Stimulated activated CD8-positive, alpha-beta memory T cell treated with anti-CD3 and anti-CD28 coated beads, Interleukin-15, amount 100 ng/mL, for 24 hours (primary cell): ENCODE measurements around the gene COL27A1.

Experiments
- DNase-seq: peaks from one replicate; pipeline ENCODE4 v3.0.0-alpha.2; 2020; ENCODE audit warnings: low read depth

Gene COL27A1

DNA sequence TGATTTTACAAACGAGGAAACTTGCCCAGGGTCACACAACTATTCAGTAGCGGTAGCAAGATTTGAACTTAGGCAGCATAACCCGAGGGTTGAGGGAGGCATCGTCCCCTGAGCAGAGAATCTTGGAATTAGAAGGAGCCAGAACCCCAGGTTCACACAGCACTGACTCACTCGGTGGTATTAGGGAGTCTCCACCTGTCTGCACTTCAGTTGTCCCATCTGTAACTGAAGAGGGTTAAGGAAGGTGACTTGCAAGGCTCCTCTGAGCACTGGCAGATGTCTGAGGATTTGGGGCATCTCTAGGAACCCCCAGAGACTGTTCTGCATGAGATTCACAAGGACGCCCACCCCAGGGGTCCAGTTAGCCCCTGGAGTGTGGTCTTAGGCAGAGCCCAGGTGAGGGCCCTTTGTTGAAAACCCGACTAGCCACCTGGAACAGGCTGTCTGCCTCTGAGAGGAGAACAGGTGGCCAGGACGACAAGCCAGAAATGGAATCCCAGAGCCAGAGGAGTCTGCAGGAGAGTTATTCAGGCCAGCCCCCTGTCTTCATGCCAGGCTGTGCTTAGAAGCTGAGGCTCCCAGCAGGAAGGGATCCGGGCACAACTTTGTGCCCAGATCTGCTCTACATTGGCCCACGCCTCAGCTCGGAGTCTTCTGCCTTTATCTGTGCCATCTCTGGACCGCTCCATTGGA, 117.5 kb downstream of the COL27A1 start:
- no peak for DNase-seq

DNA sequence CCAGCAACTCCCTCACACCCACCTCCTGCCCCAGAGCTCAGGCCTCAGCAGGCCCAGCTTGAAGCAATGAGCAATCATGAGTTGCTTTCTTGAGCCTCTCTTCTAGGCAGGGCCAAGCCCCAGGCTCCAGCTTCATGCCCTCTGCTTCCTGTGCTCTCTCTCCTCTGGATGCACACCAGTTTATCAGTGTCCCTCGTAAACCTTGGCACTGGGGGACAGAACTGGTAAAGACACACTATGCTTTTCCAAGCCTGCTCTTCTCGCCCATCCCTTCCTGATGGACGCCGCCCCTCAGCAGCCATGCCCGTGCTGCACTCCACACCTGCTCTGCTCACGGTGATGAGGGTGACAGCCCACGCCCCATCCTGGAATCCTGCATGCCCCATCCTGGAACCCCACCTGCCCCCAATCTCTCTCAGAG, 118.1 kb downstream of the COL27A1 start:
- DNase-seq: no peak

DNA sequence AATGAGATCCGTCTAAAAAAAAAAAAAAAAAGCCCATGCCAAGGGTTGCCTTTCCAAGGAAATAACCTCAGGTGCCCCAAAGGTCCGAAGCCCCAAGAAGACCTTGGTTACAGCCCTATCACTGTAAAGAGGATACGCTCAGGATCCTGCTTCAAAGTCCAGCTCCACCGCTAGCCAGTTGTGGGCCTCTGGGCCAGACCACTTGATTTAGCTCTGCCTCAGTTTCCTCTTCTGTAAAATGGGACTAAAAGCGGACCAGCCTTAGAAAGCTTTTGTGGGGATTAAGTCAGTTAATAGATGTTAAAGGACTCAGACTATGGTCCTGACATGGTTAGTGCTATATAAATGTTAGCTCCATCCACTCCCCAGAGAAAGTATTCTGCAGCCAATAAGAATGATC, 118.9 kb downstream of the COL27A1 start:
- no peak for DNase-seq

DNA sequence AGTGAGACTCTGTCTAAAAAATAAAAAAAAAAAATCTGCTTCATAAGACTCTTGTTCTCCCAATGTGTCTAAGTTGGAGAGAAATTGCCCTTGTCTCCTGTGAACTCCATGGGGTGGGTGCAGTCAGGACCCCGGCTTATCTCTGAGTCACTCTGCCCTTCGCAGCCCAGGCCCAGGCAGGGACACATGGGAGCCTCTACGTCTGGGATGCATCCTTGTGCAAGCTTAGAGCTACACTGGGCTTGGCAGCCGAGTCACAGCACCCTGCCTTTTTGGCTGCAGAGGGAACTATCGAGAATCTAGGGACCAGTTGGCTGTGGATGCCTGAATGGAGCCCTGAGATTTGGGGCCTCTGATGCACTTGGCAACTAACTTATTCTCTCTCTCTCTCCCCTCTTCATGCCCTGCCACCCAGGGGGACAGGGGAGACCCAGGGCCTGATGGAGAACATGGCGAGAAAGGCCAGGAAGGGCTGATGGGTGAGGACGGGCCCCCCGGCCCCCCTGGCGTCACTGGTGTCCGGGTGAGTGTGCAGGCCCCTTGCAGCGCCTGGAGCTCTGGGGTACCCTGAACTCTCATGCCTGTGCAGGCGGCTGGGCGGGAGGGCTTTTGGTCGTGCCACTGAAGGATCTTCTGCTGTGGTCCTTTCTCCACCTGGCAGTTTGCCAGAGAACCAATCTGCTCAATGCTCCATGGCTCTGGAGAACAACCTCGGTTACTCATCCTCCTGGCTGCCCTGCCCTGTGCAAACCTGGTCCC, 120.1 kb downstream of the COL27A1 start:
- DNase-seq: no peak

DNA sequence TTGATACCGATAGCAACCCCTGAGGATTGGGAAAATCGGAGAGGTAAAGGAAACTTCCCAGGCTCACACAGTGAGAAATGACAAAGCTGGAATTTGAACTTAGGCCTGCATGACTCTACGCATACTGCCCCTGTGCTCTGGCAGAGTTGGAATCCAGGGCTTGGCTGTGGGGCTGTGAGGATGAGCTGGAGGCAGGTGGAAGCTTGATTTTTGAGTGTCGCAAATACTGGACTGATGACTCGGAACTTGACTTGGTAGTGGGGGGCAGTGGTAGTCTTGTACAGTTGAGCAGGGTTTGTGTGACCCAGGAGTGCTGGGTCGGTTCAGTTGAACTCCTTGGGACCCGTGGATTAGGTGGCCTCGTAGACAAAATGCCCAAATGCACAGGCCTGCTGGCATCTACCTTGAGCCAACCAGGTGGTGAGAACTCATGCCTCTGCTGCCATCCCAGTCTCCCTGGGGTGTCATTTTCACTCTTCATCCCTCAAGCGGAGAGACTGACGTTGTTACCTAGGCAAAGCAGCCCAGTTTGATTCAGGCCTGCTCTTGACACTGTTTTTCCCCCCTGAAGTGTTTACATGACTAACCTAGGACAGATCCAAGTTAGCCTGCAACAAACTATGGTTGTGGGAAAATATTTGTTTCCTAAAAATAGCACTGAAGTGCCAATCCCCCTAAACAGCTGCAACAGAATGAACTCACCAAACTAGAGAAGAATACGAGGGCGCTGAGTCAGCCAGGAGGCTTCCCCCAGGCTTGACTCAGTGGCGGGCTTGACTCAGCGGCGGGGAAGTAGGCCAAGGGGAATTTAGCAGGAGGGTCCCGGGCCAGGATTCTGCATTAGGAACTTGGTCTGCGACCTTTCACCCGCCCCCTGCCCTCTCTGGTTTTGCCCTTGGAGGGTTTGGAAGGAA, 121.8 kb downstream of the COL27A1 start:
- DNase-seq: no peak

DNA sequence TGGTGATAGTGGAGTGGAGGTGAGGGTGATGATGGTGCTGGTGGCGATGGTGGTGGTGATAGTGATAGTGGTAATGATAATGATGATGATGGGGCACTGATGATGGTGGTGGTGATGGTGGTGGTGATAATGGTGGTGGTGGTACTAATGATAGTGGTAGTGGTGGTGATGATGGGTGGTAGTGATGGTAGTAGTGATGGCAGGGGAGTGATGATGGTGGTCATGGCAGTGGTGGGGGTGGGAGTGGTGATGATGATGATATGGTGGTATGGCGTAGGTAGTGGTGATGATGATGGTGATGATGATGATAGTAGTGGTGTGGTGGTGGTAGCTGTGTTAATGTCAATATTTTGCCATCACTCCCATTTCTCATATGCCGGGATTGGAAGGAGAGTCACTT, 123.0 kb downstream of the COL27A1 start:
- no peak for DNase-seq

DNA sequence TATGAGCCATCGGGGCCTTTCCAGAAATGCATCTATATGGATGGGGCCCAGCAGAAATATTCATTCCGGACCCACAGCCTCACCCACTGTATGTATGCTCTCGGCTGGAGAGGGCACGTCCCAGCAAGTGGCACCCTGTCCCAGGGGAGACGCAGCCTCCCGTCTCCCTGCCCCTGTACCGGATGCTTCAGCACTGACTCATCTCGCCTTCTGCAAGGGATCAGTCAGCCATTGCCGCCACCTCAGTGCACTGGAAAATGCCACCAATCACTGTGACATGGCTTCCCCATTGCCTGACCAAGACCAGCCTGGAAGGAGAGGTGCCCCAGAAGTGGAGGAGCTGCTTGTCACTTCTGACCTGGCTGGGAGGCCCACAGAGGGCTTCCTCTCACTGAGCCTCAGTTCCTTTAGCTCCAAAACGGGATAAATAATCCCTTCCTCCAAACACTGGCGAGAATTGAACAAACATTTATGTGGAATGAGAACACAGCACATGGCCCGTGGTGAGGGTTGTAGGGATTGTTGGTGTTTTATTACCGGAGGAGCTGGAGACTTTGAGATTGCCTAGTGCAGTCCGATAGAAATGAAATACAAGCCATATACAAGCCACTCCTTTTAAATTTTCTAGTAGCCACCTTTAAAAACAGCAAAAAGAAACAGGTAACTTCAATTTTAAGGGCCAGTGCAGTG, 123.7 kb downstream of the COL27A1 start:
- no peak for DNase-seq

DNA sequence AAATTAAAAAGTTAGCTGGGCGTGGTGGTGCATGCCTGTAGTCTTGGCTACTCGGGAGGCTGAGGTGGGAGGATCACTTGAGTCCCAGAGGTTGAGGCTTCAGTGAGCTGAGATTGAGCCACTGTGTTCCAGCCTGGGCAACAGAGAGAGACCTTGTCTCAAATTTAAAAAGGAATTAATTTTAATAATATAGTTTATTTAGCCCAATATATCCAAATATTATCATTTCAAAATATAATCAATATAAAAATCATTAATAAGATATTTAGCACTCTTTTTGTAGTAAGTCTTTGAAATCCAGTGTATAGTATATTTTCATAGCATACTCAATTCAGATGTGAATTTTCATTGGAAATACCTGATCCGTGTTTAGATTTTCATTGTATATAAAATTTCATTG, 124.4 kb downstream of the COL27A1 start:
- DNase-seq: no peak

DNA sequence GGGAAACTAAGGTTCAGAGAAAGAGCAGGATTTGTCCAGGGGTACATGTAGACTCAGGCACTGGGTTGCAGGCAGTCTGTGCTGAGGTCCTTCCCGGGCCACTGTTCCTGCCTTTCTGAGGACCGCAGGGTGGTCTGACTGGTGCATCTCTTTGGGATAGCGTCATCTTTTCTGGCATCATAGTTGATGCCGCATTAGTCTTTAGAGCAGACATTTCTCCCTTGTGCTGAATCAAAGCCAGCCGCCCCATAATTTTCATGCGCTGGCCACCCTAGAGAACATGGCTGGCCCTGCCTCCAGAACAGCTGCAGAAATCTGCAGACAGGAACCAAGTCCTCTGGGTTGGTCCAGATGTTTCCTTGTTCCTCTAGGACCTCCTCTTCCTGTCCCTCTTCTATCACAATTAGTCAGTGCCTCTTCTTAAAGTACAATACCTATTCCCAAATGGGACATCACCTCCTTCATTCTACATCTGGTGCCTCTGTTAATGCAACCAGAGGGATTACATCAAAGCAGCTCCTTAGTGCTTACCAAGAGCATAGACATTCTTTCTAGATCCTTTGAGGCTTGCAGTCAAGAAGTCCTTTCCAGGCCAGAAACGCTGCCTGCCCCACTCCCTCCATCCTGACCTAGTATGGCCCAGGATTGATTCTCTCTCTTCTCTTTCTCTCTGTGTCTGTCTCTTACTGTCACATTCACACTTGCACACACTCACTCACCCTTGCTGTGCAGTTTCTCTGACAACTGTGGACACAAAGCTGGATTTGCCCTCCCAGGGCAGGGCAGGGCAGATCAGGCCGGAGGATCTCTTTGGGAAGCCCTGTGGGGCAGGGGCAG, 125.5 kb downstream of the COL27A1 start:
- DNase-seq: no peak

DNA sequence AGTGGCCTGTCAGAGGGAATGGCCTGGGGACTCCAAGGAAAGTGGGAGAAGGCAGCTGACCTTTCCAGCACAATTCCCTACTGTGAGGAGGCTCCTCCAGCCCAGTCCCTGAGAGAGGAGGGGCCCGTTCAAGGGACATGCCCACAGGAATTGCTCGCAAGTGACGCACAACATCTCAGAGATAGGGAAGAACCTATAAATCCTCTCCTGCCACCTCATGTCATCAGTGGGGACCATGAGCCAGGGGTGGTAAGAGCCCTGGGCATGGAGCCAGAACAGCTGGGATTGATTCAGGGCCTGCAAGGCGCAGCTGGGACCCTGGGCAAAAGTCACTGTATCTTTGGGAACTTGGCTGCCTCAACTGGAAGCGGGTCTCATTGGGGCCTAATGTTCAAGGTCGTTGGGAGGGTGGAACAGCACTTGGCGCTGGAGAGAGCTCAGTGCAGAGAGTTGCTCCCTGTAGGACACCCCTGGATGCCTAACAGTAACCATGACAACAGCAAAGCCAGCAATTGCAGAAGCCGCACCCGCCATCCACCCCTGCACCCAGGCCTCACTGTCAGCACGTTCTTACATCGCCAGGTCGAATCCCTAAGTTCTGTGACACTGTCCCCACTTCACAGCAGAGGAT, 126.3 kb downstream of the COL27A1 start:
- DNase-seq: no peak

DNA sequence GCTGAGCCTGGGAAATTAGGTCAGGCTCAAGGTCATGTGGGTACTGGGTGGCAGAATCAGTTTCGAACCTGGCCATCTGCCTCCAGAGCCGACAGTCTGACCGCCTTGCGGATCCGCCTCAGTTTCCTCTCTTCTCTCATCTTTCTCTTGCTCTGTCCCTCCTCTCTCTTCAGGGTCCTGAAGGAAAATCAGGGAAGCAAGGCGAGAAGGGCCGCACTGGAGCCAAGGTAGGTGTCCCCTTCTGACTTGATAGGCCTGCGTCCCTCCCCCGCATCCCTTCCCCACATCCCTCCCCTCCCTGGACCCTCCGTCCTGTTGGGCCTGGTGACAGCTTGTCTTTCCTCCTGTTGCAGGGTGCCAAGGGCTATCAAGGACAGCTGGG, 126.8 kb downstream of the COL27A1 start:
- DNase-seq: no peak

DNA sequence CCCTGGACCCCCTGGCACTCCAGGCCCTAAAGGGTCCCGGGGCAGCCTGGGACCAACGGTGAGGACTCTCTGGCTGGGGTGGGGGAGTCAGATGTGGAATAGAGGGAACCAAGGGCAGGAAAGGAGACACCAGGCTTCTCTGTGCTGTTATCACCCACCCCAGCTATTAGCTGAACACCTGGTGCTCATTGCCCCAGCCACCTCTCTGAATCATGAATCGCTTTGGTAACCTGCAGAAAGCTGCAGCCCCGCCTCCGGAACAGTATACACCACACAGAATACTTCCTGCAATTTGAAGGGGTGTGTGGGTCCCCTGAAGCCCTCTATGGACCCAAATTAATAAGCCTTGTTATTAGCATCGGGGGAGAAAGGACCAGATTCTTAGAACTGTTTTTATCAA, 127.2 kb downstream of the COL27A1 start:
- no peak for DNase-seq

DNA sequence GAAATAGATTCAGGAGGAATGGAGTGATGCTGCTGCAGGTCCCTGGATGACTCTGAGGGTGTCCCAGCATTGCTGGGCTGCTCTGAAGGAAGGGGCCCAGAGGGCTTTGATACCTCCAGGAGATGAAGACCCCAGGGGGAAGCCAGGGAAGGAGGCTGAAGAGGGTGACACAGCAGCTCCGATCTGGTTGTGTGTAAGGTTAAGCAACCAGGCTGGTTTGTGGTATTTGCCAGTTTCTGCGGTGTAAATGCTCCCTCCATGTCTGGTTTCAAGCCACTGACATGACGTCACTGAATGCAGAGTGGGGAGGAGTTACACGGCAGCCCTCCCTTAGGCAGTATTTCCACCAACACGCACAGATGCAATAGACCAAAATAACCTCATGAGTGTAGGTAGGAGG, 127.6 kb downstream of the COL27A1 start:
- no peak for DNase-seq

DNA sequence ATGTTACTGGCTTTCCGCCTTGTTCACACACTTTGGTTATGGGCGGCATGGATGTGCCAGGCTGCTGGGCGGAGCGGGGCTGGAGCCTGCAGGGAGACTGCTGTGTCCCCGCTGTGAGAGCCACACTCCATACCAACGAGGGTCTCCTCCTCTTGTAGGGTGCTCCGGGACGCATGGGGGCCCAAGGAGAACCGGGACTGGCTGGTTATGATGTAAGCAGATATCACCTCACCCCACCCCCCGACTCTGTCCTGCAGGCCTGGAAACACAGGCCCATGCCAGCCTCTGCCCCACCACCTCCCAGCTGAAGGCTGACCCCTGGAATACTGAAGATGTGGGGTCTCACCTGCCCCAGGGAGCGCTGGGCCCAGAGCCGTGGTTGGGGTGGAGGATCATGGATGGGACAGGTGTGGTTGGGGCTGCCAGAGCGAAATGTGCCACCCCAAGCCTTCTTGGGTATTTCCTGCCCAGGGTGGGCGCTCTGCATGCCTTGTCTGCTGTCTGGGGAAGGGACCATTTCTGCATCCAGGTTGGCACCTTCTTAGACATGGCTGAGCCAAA, 128.3 kb downstream of the COL27A1 start:
- no peak for DNase-seq

DNA sequence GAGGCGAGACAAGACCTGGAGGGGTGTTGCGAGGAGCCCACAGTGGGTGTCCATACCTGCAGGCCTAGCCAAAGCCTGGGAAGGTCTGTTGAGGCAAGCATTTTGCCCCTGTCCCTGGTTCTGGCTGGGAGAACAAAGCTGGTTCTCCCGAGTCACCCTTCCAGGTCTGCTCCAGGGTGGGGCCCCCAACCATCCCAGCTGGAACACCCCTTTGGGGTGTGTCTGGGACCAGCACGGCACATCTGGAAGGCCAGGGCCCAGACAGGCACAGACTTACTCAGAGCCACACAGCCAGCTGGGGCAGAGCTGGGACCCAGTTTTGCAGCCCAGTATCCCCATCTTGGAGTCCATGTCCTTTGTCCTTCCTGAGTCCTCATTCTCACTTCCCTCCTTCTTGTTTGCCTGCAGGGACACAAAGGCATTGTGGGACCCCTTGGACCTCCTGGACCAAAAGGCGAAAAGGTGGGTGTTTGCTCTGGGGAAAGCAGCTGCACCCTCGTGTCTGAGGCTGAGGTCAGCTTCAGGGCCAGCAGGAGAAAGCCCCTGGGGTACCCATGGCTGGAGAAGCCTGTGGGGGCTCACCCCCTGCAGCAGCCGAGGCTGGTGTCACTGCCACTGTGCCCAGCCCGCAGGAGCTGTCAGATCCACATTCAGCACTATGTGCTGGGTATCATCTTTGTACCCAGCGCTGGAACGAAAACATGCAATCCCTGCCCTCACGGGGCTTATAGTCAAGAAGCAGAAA, 129.2 kb downstream of the COL27A1 start:
- DNase-seq: no peak

DNA sequence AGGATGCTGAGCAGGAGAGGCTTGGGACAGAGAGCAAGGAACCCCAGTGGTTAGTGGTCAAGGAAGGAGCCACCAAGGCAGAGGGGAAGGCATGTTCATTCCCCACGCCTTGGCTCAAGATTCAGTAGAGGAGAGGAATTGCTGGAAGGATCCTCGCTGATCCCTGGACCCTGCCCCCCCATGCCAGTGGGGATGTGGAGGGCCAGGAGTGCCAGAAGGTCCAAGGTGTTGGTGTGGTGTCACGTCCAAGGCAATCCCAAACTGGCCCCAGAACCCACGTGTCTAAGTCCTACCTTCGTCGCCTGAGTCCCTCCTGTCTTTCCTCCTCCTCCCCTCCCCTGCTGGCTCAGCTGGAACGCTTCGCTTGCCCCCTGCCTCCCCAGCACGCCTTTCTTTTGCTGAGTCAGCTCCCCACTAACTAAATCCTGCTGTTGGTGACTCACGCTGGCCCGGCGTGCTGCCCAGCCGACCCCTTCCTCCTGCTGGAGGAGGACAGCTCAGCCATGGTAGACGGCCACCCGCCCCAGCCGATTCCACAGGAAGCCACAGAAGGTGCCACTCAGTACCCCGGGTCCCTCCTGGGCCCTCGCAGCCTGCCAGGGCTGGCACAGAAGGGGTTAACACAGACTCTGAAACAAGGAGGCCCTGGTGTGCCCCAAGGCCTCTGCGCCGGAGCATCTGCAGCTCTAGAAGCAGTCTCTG, 130.0 kb downstream of the COL27A1 start:
- no peak for DNase-seq

DNA sequence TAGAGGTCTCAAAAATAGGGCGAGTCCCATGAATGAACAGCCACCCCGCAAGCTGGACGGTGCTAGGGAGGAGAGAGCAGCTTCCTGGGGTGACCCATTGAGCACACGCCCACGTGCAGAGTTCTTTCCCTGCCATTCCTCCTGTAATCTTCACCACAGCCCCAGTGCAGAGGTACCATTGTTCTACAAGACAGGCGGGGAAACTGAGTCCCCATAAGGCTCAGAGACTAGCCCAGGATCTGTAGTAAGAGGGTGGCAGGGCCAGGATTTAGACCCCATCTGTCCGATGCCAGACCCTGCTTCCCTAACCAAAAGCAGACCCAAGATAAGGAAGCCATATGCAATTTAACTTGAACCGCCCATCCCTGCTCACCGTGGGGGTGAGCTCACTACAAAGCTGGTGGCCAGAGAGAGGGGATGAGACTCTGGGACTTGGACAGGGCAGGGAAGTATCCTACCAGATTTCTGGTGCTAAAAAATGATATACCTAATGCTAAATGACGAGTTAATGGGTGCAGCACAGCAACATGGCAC, 130.9 kb downstream of the COL27A1 start:
- DNase-seq: no peak

DNA sequence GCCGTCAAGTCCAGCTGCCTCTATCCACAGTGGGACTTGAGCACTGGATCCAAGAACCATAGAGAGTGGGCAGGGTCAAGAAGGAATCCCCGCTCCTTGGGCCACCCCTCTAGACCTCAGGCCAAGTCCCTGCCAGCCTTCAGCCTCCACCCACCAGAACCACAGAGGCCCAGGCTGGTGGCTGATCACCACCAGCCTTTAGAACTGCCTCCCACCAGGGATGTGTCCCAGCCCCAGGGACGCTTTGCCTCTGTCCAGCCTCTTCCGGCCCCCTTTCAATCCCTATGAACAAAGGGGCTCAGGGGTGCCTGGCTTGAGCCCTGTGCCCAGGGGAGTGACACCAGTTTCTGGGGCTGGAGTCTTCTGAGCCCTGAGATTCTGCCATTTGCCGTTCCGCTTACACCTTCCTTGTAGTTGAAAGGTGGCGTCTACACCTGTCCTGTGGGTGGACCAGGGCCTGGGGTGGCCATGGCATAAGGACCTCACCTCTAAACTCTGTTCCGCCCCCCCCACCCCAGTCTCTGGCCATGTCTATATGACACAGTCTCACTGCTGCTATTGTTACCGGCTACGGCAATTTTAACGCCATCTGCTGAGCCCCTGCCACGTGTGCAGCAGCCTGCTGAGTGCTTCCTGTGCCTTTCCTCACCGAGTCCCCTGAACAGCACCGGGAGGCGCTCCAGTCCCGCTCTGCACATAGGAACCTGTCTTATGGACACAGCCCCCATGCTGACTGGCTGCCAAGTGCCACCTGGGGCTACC, 131.8 kb downstream of the COL27A1 start:
- DNase-seq: no peak
